ENCODE results near the gene BTBD8. TPM values are rescaled to one million over a fixed set of nuclear protein-coding genes. Genes with fewer than 3 reads are reported as not detected.

Gene BTBD8
- total and polyA plus RNA-seq, 9 of the 15 experiments (the other 6 are each of a cell fraction or from before 2014, with no cell fraction given) = 0.46 to 2.3 (median 1.2) TPM

- TF ChIP-seq ARID3B (CRISPR knock-in tag; IDR thresholded peaks at IDR 0.05; ENCODE audit: borderline replicate concordance) = no peak
- TF ChIP-seq ZNF76 (CRISPR knock-in tag; IDR thresholded peaks at IDR 0.05; ENCODE audit: borderline replicate concordance) = no peak
- TF ChIP-seq IFI16 (CRISPR knock-in tag; IDR thresholded peaks at IDR 0.05) = no peak
- TF ChIP-seq ETV5 (CRISPR knock-in tag; IDR thresholded peaks at IDR 0.05; ENCODE audit: low read depth) = no peak
- TF ChIP-seq, protein P1, sequence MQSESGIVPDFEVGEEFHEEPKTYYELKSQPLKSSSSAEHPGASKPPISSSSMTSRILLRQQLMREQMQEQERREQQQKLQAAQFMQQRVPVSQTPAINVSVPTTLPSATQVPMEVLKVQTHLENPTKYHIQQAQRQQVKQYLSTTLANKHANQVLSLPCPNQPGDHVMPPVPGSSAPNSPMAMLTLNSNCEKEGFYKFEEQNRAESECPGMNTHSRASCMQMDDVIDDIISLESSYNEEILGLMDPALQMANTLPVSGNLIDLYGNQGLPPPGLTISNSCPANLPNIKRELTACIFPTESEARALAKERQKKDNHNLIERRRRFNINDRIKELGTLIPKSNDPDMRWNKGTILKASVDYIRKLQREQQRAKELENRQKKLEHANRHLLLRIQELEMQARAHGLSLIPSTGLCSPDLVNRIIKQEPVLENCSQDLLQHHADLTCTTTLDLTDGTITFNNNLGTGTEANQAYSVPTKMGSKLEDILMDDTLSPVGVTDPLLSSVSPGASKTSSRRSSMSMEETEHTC (IDR thresholded peaks at IDR 0.05) = no peak
- TF ChIP-seq ZNF143 (CRISPR knock-in tag; IDR thresholded peaks at IDR 0.05) = no peak
- TF ChIP-seq, protein P2, sequence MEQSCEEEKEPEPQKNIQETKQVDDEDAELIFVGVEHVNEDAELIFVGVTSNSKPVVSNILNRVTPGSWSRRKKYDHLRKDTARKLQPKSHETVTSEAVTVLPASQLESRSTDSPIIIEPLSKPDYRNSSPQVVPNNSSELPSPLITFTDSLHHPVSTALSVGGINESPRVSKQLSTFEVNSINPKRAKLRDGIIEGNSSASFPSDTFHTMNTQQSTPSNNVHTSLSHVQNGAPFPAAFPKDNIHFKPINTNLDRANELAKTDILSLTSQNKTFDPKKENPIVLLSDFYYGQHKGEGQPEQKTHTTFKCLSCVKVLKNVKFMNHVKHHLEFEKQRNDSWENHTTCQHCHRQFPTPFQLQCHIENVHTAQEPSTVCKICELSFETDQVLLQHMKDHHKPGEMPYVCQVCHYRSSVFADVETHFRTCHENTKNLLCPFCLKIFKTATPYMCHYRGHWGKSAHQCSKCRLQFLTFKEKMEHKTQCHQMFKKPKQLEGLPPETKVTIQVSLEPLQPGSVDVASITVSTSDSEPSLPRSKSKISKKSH (CRISPR knock-in tag; IDR thresholded peaks at IDR 0.05) = no peak
- no peak for TF ChIP-seq FOXO4 (CRISPR knock-in tag; IDR thresholded peaks at IDR 0.05)
- TF ChIP-seq, protein P3, sequence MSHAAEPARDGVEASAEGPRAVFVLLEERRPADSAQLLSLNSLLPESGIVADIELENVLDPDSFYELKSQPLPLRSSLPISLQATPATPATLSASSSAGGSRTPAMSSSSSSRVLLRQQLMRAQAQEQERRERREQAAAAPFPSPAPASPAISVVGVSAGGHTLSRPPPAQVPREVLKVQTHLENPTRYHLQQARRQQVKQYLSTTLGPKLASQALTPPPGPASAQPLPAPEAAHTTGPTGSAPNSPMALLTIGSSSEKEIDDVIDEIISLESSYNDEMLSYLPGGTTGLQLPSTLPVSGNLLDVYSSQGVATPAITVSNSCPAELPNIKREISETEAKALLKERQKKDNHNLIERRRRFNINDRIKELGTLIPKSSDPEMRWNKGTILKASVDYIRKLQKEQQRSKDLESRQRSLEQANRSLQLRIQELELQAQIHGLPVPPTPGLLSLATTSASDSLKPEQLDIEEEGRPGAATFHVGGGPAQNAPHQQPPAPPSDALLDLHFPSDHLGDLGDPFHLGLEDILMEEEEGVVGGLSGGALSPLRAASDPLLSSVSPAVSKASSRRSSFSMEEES (CRISPR knock-in tag; IDR thresholded peaks at IDR 0.05) = no peak
- no peak for TF ChIP-seq ZNF79 (CRISPR knock-in tag; IDR thresholded peaks at IDR 0.05; ENCODE audit: low read depth)
- no peak for TF ChIP-seq NFXL1 (CRISPR knock-in tag; IDR thresholded peaks at IDR 0.05)
- no peak for TF ChIP-seq CREB3L1 (IDR thresholded peaks at IDR 0.05; ENCODE audit: borderline replicate concordance, low read depth)
- TF ChIP-seq MECOM (CRISPR knock-in tag; IDR thresholded peaks at IDR 0.05) = no peak
Measured at GRCh38 chr1:92081031-92081430, 886 bp downstream of the BTBD8 start (continued).

Measured in K562 (cell line).